GM18520 (cell line): Measurements from ENCODE around the gene MB.
"Not testable (repeated sequence)": the region's sequence is repeated elsewhere in the genome, so short reads cannot be mapped to it uniquely, and the experiment has no call there.

Experiments used
- ATAC-seq: cut with Tn5 transposase; IDR thresholded peaks from one replicate; pipeline ENCODE4 v1.9.1; 2021; ENCODE audit not compliant: unreplicated experiment

Gene MB

DNA sequence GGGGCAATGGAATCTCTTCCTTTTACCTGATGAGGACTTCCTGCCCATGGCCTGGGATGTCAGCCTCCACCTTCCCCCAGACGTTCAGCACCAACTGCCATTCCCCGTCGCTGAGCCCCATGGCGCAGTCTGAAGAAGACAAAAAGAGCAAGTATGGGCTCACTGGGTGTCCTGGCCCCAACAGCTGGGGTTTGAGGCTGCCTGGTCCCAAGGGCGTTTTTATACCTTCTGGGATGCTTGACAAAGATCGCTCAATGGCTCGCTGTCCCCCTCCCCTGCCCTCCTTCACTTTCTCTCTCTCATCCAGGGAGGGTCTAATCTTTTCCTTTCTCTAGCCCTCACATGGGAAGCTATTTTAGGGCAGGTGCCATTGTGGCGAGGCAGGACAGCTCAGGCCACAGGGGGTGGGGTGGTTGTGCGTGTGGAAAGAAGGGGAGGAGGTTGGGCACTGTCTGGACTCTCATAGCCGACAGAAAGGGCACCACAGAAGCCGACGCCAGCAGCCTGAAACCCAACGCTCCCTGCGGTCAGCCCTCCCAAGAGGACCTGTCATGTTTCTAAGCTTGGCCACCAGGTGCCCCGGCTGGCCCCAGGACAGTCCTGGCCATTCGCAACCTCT lies at the start of gene MB:
Gene MB, minus strand, starts transcription at position 193 of the 619 bp plus-strand sequence. Its CDS starts 72 bp downstream, at position 121.
- ATAC-seq = no peak

DNA sequence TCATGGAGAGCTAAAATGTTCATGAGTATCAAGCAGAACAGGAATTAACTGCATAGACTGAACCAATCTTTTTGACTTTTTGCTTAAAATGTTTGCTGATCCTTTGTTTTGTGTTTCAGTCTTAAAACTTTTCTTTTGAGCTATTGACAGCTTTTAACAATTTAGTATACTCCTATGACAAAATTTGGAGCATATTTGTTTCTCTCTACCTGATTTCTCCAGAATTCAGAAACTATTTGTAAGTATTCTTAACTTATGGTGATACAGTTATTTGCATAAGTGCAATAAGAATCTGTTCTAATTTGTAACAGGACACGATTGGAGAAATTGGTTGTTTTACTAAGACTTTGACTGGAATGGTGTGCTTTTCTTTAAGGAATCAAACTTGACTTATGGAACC lies 49.6 kb upstream of the MB start:
- not testable (repeated sequence) for ATAC-seq

DNA sequence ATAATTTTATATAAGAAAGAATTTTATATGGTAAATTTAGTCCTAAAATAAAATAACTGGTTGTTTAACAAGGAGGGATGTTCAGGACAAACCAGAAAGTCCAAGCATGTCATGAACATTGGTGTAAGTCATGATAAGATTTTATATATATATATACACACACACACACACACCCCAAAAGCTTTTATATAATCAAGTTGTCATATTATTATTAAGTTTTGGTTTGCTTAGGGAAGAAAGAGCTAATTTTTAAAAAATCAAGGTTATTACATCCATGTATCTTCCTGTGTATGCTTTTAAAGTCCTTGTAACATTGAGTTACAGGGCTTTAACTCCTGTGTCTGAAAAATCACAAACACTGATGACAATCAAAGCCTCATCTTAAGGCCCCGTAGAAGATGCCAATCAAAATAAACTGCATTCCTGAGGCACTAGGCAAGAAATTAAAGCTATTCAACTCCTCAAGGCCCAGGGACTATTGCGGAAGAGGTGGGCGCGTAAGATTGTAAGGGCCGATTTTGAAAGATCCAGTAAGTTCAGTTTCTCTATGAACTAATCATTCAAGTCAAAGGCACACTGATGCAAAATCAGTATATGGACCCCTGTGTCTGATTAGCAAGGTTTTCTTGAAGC lies 47.9 kb upstream of the MB start:
- no peak for ATAC-seq

DNA sequence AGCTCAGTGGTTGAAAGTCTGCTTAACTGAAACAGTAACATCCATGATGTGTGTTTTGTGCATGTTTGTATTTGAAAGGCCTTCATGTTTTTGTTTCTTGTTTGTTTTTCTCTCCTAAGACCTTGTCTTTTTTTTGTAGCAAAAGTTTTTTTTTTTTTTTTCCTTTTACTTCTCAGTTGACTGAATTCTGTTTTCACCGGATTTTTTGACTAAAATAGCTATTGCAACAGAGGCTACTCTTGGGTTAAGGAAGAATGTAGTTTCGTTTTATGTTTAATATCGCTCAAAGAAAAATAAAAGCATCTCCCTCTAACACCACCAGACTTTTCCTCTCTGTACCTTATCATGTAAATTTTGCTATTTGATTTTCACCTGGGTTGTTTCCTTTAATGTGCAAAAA lies 46.2 kb upstream of the MB start:
- ATAC-seq = no peak

DNA sequence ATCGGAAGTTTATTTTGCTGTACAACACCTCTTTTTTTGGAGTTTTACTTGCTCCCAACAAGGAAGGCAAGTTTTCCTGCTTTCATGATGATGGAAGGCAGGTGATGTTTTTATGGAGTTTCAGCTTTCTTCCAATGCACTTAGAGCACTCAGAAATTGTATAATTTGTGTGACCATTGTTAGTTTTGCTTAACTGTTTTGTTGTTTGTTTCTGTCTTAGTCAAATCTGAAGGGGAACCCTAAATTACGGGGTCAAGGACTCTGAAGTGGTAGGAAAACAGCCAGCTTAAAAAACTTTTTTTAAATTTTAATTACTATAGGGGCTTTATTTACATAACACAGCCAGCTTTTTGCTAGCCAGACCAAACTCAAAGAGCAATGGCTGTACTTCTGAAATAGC lies 45.8 kb upstream of the MB start:
- ATAC-seq = no peak

DNA sequence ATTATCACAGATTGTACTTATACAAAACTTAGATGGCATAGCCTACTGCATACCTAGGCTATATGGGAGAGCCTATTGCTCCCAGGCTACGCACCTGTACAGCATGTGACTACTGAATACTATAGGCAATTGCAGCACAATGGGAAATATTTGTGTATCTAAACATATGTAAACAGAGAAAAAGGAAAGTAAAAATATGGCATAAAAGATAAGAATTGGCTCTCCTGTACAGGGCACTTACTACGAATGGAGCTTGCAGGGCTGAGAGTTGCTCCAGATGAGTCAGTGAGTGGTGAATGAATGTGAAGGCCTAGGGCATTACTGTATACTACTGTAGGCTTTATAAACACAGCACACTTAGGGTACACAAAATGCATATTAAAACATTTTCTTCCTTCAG lies 44.3 kb upstream of the MB start:
- no peak for ATAC-seq

DNA sequence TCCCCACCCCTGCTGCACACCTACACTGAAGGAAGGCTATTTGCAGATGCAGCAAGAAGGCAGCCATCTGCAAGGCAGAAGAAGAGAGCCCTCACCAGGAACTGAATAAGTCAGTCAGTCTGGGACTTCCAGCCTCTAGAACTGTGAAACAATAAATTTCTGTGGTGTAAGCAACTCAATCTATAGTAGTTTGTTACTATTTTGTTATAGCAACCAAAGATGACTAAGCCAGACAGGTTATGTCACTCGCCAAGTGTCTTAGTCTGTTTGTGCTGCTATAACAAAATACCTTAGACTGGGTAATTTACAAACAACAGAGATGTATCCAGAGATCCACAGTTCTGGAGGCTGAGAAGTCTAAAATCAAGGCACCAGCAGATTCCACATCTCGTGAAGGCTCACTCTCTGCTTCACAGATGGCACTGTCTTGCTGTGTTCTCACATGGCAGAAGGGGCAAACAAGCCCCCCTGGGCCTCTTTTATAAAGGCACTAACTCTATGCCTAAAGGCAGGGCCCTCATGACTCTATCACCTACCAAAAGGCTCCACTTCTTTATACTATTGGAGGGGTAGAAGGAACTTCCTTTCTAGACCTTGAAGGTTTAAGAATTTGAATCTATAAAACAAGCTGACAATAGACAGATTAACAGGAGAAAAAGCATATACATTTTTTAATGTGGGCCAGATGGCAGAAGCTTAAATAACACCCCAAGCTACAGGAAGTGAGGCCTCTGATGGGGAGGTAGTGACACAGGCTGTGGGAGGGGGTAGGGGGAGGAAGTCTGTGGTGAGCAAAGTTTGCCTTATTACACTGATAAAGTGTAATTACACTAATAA lies 43.4 kb upstream of the MB start:
- ATAC-seq = no peak

DNA sequence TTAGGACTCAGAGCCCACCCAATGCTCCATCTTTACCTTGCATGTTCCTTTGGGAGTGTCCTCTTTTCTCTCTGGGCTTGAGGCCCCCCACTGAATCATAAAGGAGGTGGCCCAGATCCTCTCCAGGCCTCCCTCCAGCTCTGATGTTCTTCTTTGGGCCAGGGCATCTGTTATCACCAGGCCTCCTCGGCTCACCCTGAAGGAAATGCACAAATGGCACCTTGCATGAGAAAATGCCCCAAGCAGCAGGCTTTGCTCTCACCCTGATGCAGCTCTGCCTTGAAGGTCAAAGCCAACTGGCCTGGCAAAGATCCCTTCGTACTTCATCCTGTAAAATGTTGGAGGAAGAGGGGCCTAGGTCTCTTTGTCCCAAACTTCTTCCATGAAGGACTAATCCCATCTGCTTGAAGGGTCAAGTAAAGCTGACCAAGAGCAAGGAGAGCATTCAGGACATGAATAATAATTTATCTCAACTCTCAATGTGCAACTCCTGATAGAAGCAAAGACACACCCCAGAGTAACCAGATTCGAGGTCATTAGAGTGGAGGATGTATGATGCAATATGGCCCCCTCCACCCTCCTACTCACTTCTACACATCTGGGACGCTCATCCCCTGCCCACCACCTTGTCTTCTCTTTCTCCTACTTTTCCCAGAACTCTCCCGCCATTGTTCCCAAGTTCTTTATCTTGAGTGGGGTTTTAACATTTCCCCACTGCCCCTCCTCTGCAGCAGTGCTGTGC lies 40.6 kb upstream of the MB start:
- ATAC-seq = no peak

DNA sequence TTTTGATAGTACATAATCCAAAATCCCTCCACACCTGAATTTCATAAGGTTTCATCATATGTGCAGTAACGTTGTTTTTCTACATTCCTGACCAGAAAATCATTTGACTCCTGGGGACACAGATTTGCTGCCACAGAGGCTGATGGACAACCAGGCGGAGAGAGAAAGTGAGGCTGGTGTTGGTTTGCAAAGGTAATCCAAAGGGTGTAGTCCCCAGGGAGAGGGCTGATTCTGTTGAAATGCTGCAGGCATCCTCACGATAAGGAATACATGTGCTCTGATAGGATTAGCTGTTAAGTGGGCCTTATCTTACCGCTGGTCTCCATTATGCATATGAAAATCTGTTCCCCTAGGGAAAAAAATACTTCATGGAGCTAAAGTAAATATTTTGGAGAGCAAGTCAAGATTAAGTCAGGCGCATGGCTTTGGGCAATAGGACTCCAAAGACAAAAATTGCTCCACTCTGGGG lies 39.2 kb upstream of the MB start:
- no peak for ATAC-seq

DNA sequence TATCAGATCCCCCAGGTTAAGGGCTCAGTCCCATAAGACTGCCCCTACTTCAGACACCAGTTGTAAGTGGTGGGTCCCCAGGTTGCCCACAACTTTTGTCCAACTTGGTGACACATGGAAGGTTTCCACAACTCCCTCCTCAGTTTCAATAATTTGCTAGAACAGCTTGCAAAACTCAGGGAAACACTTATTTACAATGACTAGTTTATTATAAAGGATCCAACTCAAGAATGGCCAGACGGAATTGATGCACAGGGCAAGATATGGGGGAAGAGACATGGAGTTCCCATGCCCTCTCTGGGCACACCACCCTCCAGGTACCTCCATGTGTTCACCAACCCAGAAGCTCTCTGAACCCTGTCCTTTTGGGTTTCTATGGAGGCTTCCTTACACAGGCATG lies 36.7 kb upstream of the MB start:
- ATAC-seq = no peak

DNA sequence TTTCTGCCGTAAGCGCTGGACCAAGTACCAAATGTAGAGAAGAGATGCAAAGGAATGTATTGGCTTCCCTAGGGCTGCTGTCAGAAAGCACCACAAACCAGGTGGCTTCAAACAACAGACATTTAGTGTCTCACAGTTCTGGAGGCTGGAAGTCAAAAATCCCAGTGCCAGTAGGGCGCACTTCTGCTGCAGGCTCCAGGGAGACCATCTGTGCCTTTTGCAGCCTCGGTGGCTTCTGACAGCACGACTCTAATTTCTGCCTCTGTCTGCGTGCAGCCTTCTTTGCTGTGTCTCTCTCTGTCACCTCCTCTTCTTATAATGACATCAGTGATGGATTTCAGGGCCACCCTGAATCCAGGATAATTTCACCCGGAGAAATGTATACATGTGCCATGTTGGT lies 34.0 kb upstream of the MB start:
- no peak for ATAC-seq

DNA sequence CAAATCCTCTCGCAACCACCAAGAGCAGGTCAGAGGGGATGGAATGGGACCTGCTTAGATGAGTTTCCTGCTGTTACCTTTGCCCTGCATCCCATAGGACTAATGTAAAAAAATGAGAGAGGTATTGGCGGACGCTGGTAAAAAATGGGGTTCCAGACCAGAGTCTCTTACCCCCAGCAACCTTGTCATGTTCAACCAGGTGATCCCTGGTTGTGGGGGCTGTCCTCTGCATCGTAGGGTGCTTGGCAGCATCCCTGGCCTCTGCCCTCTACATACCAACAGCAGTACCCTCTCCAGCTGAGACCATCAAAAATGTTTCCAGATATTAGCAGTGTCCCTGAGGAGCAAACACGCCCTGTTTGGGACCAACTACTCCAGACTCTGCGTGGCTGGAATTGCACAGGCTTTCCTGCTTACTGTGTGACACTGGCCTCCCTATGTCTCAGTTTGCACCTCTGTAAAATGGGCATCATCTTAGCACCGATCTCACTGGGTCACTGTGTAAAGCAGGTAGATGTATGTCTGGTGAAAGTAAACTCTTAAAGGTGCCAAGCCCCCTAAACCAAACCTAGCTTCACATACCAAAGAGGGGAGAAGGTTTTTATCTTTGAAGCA lies 32.6 kb upstream of the MB start:
- ATAC-seq = no peak

DNA sequence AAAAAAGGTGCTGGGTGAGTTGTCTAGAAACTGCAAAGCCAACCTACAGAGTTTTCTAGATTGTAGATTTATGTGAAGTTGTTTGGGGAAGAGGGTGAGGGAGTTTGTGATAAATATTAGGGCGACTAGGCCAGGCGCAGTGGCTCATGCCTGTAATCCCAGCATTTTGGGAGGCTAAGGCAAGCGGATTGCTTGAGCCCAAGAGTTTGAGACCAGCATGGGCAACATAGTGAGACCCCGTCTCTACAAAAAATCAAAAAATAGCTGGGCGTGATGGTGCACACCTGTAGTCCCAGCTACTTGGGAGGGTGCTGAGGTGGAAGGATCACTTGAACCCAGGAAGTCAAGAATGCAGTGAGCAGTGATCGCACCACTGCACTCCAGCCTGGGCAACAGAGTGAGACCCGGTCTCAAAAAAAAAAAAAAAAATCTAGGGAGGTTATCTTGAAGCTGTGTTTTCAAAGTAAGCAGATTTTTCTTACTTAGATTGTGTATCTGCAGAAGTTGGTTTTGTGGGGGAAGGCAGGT lies 32.0 kb upstream of the MB start:
- no peak for ATAC-seq

DNA sequence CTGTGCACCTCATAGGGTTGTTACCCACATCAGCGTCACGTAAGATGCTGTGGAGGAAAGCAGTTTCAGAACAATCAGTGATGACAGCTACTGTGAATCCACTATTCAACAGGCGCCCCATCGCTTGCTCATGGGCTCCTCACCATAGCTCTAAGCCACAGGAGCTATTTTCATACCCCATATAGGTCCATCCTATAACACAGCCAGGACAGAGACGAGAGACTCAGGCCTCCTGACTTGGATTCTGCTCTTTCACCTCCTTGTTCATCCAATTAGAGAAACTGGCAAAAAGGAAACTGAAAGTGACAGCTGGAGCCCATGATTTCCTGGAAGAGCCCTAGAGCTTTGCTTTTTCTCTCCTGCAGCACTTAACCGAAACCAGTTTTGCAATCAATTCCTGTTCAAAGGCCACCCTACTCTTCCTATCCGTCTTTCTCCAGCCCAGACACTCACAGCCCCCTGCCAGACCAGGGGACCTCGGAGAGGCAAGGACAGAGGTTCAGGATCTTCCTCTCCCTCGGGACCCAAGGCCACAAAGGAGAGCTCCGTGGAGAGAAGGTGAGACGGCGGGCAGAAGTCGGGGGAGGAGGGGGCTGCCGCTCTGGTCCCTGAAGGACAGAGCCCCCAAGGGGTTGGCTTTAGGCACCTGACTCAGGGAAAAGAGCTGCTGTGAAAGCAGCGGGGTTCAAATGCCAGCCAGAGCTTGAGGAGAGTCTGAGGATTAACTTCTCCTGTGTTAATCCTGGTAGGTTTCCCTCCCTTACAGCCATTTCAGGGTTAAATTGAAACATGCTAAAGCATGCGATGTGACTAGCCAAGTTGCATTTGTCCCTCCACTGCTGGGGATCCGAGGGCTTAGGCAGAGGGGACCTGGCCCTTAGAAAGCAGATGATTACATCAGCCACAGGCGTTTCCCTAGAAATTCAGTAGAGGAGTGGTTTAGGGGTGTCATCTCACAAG lies 31.2 kb upstream of the MB start, which contains the start of gene APOL6:
Gene APOL6, plus strand, starts transcription at position 381 of the 960 bp plus-strand sequence. CDS start 7,980 bp downstream, outside the sequence.
- ATAC-seq = no peak

DNA sequence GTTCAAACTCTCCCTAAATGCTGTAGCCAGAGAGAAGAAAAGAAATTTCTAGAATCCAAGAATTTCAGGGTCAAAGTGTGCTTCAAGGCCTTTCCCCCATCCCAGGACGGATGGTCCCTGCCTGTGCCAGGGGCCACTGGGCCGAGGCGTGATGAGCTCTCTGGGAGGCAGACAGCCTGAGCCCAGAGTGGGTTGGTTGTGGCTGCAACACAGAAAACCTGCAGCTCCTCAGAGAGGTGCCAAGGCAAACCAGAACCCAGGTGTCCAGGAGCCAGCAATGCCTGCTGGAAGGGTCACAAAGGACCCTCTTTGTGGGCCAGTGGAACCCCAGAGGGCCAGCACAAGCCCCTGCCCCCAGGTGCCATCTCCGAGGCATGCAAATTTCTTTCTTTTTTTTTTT lies 28.5 kb upstream of the MB start:
- ATAC-seq = no peak

DNA sequence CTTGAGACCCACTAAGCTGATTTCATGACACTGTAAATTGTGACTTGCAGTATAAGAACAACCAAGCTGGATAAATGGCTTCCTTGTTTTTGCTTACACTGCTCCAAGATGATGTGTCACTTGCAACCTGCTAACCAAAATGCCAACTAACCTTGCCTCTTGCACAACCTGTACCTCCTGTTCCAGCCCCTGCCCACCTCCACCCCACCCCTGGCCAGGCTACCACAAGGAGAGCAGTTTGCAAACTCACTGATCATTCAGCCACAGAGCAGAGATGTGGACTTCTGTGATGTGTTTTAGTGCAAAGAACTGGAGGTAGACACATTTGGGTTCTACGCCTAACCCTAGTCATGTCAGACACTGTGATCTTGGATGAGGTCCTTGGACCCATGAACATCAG lies 26.9 kb upstream of the MB start:
- ATAC-seq = no peak

DNA sequence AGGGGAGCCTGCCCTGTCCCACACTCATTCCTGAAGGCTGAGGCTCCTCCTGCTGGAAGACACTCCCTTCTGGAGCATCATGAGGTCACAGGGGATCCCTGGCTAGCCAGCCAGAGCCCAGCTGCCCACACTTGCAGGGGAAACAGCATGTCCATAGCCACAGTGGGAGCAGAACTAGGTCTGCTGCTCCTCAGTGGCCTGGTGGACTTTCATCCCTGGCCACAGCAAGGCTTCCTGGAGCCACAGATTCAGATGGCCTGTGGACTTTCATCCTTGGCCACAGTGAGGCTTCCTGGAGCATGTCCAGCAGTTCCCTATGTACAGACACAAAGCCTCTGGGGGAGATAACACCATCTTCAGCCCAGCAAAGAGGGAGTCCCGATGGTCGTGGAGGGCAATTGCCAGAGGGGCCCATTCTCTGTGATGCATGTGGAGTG lies 25.2 kb upstream of the MB start:
- ATAC-seq = no peak

DNA sequence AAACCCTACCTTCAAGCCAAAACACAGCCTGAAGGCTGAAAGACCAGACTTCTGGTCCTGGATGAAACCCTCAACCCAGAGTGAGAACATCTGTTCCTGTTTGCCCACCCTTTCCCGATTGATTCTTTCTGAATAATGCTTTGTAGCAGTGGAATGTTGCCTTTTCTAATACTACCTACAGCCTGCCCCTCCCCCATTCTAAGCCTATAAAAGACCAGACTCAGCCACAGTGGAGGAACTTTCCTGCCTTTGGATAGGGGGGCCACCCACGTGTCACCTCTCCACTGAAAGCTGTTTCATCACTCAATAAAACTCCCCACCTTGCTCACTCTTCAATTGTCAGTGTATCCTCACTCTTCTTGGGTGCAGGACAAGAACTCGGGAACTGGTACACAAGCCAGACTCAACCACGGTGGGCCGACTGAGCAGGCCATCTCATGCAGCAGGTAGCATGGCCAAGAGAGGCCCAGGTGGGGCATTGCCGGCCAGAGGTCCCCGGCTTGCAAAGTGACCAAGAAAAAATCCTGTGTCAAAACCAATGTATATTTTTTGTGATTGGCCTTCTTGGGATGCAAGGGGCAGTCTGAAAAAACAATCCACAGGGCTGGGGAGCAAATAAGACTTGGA lies 24.5 kb upstream of the MB start:
- ATAC-seq = no peak

DNA sequence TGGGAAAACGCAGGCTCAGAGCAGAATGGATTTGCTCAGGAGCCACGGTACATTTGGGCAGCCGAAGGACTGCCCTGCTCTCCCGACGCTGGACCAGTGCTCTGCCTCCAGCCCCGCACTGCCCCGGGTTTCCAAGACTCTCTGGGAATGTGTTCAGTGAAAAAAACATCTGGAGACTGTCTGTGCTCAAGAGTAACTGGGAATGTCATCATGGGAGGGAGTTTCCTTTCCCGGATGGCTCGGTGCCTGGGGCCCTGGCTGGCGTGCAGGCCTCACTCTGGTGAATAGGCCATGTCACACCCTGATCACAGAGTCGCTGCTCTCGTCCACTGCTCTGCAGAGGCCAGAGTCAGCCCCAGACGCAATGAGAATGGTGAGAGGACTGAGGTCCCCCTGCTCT lies 21.3 kb upstream of the MB start:
- no peak for ATAC-seq
